Neural cell (in vitro differentiated cells): Measurements from ENCODE around the gene PARD3B. TPM values are rescaled to one million over a fixed set of nuclear protein-coding genes. Genes with fewer than 3 reads are reported as not detected.

Experiments
- H2AFZ ChIP-seq: fragments of 200-600, 300-800 bp; sonication (generic), shearing (Covaris generic); 2 replicates; pipeline ENCODE4 v1.6.0; 2014; ENCODE audit warnings: low read depth, mild to moderate bottlenecking, antibody characterized with exemption, low read length, moderate library complexity
- H3F3A ChIP-seq: fragments of 200-600 bp; shearing (Covaris generic); 2 replicates; pipeline ENCODE4 v1.6.1; 2016; ENCODE audit warnings: mild to moderate bottlenecking, moderate library complexity, mixed read lengths, antibody characterized with exemption, low read length; ENCODE audit not compliant: insufficient read depth, poor library complexity, severe bottlenecking
- H3K27ac ChIP-seq: fragments of 200-600, 300-800 bp; sonication (generic), shearing (Covaris generic); 2 replicates; pipeline ENCODE4 v1.5.1; 2014; ENCODE audit warnings: mild to moderate bottlenecking, low read length, moderate library complexity
- H3K27me3 ChIP-seq: fragments of 300-800, 200-600 bp; sonication (generic), shearing (Covaris generic); 2 replicates; pipeline ENCODE4 v1.6.0; 2014; ENCODE audit warnings: mild to moderate bottlenecking, low read depth, low read length, moderate library complexity; ENCODE audit not compliant: insufficient read depth
- H3K36me3 ChIP-seq: fragments of 300-800, 200-600 bp; sonication (generic), shearing (Covaris generic); 2 replicates; pipeline ENCODE4 v1.5.1; 2014; ENCODE audit warnings: mild to moderate bottlenecking, antibody characterized with exemption, low read length, moderate library complexity; ENCODE audit not compliant: insufficient read depth
- H3K4me2 ChIP-seq: fragments of 300-800, 200-600 bp; sonication (generic), shearing (Covaris generic); 2 replicates; pipeline ENCODE4 v1.6.0; 2014; ENCODE audit warnings: mild to moderate bottlenecking, low read length
- H3K4me3 ChIP-seq: fragments of 300-800, 200-600 bp; sonication (generic), shearing (Covaris generic); 2 replicates; pipeline ENCODE4 v1.5.1; 2014; ENCODE audit warnings: mild to moderate bottlenecking, low read length, moderate library complexity
- H3K79me2 ChIP-seq: fragments of 200-600 bp; shearing (Covaris generic); replicated peaks from 2 replicates; pipeline ENCODE4 v1.6.0; 2014; ENCODE audit warnings: mild to moderate bottlenecking, low read length, moderate library complexity; ENCODE audit not compliant: insufficient read depth
- H3K9ac ChIP-seq: fragments of 300-800, 200-600 bp; sonication (generic), shearing (Covaris generic); 2 replicates; pipeline ENCODE4 v1.6.1; 2016; ENCODE audit warnings: mild to moderate bottlenecking, low read length, mixed read lengths
- H3K9me2 ChIP-seq: fragments of 200-600 bp; shearing (Covaris generic); 2 replicates; pipeline ENCODE4 v1.6.1; 2016; ENCODE audit warnings: mild to moderate bottlenecking, low read length, mixed read lengths; ENCODE audit not compliant: insufficient read depth
- H3K9me3 ChIP-seq: fragments of 200-600, 300-800 bp; sonication (generic), shearing (Covaris generic); 2 replicates; pipeline ENCODE4 v1.6.1; 2016; ENCODE audit warnings: mild to moderate bottlenecking, mixed run types, low read length, moderate library complexity, mixed read lengths
- H4K20me1 ChIP-seq: fragments of 200-600 bp; shearing (Covaris generic); 2 replicates; pipeline ENCODE4 v1.6.1; 2016; ENCODE audit warnings: mild to moderate bottlenecking, mixed run types; ENCODE audit not compliant: insufficient read depth
- CTCF ChIP-seq: fragments of 450-650 bp; IDR thresholded peaks from 2 replicates; pipeline ENCODE4 v1.5.1; 2014; ENCODE audit warnings: antibody characterized with exemption, mild to moderate bottlenecking, moderate library complexity; ENCODE audit not compliant: poor library complexity, severe bottlenecking
- EP300 ChIP-seq: fragments of 450-650 bp; conservative IDR thresholded peaks from 2 replicates; pipeline ENCODE4 v1.6.1; 2014; ENCODE audit warnings: antibody characterized with exemption, mild to moderate bottlenecking, moderate library complexity; ENCODE audit not compliant: poor library complexity, severe bottlenecking
- EZH2 ChIP-seq: fragments of 200-600, 300-800 bp; shearing (Covaris generic), sonication (generic); IDR thresholded peaks from 2 replicates; pipeline ENCODE4 v1.6.1; 2014; ENCODE audit warnings: antibody characterized with exemption, low read length, borderline replicate concordance, mild to moderate bottlenecking; ENCODE audit not compliant: insufficient read depth, poor library complexity, severe bottlenecking
- MXI1 ChIP-seq: fragments of 450-650 bp; conservative IDR thresholded peaks from 2 replicates; pipeline ENCODE4 v1.6.1; 2014; ENCODE audit warnings: antibody characterized with exemption, mild to moderate bottlenecking; ENCODE audit not compliant: poor library complexity, severe bottlenecking
- POLR2AphosphoS5 ChIP-seq: IDR thresholded peaks from 2 replicates; pipeline ENCODE4 v1.6.1; 2012
- RAD21 ChIP-seq: fragments of 450-650 bp; conservative IDR thresholded peaks from 2 replicates; pipeline ENCODE4 v1.6.1; 2014; ENCODE audit warnings: antibody characterized with exemption, mild to moderate bottlenecking, moderate library complexity
- REST ChIP-seq: IDR thresholded peaks from 2 replicates; pipeline ENCODE4 v1.6.1; 2012; ENCODE audit warnings: borderline replicate concordance
- SMC3 ChIP-seq: fragments of 450-650 bp; conservative IDR thresholded peaks from 2 replicates; pipeline ENCODE4 v1.6.1; 2014; ENCODE audit warnings: antibody characterized with exemption, mild to moderate bottlenecking, moderate library complexity; ENCODE audit not compliant: poor library complexity
- TAF1 ChIP-seq: IDR thresholded peaks from 2 replicates; pipeline ENCODE4 v1.6.1; 2012; ENCODE audit warnings: low read depth
- polyA plus RNA-seq: library from polyadenylated mRNA; depleted of rRNA; stranded (reverse); fragments of >200 nt; gene quantifications from 2 replicates; pipeline ENCODE4 v1.2.3, GENCODE V29; 2014

PARD3B gene
- polyA plus RNA-seq, 1 donor from 2014 or later: 0.54 TPM

GRCh38 chr2:204665771-204666170, 120.5 kb downstream of the PARD3B start:
- TF ChIP-seq TAF1 (no peak), SMC3 (no peak), RAD21 (no peak), EP300 (no peak), REST (no peak), POLR2AphosphoS5 (no peak)
- Histone ChIP-seq H3K4me3 (no peak overlapping the region), H2AFZ (no peak overlapping the region), H3K9ac (no peak overlapping the region), H3K4me2 (no peak overlapping the region), H3K36me3 (no peaks in the 10 kb centered on the region), H4K20me1 (no peaks in the 10 kb centered on the region), H3K9me3 (no peaks in the 10 kb centered on the region), H3F3A (no peaks in the 10 kb centered on the region), H3K27ac (no peak overlapping the region), H3K79me2 (no peaks in the 10 kb centered on the region), H3K27me3 (no peaks in the 10 kb centered on the region), H3K9me2 (no peaks in the 10 kb centered on the region)

- Histone ChIP-seq H3K36me3 (no peaks in the 10 kb centered on the region), H3K27ac (no peak overlapping the region), H4K20me1 (no peaks in the 10 kb centered on the region), H3K4me2 (no peak overlapping the region), H3F3A (no peaks in the 10 kb centered on the region), H3K9me3 (no peaks in the 10 kb centered on the region), H2AFZ (no peak overlapping the region), H3K9me2 (no peaks in the 10 kb centered on the region), H3K4me3 (no peak overlapping the region), H3K27me3 (no peaks in the 10 kb centered on the region), H3K79me2 (no peaks in the 10 kb centered on the region), H3K9ac (no peak overlapping the region)
- TF ChIP-seq CTCF: no peak
- no peak for TF ChIP-seq EP300
- TF ChIP-seq POLR2AphosphoS5: no peak
- TF ChIP-seq TAF1: no peak
- no peak for TF ChIP-seq MXI1
- TF ChIP-seq EZH2: no peak
- no peak for TF ChIP-seq SMC3
- TF ChIP-seq REST: no peak
- TF ChIP-seq RAD21: no peak
Observed at GRCh38 chr2:204667990-204668389, 122.7 kb downstream of the PARD3B start.
